Prostate gland (tissue), 2 donors: ENCODE measurements around the gene CDK1.

ENCODE experiments used
- POLR2A ChIP-seq: fragments of 450-650 bp; IDR thresholded peaks from one replicate; pipeline ENCODE4 v1.6.1; 2016; ENCODE audit warnings: antibody characterized with exemption, mild to moderate bottlenecking
- POLR2AphosphoS5 ChIP-seq: sonication (generic); formaldehyde crosslinking; IDR thresholded peaks from one replicate; pipeline ENCODE4 v1.6.1; 2017; ENCODE audit warnings: antibody characterized with exemption
- TF ChIP-seq, protein P1 (sequence below), 4 experiments: fragments of 200-600 bp in 2 of 4; fragments of 450-650 bp in 2 of 4; sonication (generic) in 2 of 4; IDR thresholded peaks; 1 replicate in 3 of 4; 2 replicates in 1 of 4; pipeline ENCODE4 v1.5.1; 2016 to 2019; ENCODE audit warnings: antibody characterized with exemption in 4 of 4, mild to moderate bottlenecking in 2 of 4, moderate library complexity in 2 of 4

DNA sequence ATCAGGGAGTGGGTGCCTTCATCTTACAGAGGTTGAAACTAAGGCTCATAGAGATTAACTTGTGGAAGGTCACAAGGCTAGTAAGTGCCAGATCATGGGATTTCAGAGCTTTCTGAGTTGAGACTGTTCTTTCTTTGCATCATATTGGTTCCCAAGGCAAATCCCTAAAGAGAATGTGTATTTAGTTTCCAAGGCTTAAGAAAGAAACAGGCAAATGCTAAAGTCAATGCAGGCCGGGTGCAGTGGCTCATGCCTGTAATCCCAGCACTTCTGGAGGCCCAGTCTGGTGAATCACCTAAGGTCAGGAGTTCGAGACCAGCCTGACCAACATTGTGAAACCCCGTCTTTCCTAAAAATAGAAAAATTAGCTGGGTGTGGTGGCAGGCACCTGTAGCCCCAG, 19.8 kb downstream of the CDK1 start:
- TF ChIP-seq POLR2A (no peak), POLR2AphosphoS5 (no peak)
- TF ChIP-seq, protein P1, sequence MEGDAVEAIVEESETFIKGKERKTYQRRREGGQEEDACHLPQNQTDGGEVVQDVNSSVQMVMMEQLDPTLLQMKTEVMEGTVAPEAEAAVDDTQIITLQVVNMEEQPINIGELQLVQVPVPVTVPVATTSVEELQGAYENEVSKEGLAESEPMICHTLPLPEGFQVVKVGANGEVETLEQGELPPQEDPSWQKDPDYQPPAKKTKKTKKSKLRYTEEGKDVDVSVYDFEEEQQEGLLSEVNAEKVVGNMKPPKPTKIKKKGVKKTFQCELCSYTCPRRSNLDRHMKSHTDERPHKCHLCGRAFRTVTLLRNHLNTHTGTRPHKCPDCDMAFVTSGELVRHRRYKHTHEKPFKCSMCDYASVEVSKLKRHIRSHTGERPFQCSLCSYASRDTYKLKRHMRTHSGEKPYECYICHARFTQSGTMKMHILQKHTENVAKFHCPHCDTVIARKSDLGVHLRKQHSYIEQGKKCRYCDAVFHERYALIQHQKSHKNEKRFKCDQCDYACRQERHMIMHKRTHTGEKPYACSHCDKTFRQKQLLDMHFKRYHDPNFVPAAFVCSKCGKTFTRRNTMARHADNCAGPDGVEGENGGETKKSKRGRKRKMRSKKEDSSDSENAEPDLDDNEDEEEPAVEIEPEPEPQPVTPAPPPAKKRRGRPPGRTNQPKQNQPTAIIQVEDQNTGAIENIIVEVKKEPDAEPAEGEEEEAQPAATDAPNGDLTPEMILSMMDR (IDR thresholded peaks at IDR 0.05) = no peak
